Caco-2 (cell line): Measurements from ENCODE around the gene TMEM41A. TPM values are rescaled to one million over a fixed set of nuclear protein-coding genes. Genes with fewer than 3 reads are reported as not detected.

Experiments
- BruUV-seq: library from RNA; stranded (reverse); fragments of 400-500 nt; replicated peaks from 2 replicates; lab custom pipeline; 2021; lab: Mats Ljungman, UMichigan
- CTCF ChIA-PET: fragments of 300-600 bp; sonication (Branson Sonifier 250); formaldehyde crosslinking; loops from one replicate; lab custom pipeline; 2022; ENCODE audit warnings: antibody characterized with exemption; lab: Charles Lee
- POLR2A ChIA-PET: fragments of 300-600 bp; sonication (Branson Sonifier 250); formaldehyde crosslinking; loops from one replicate; lab custom pipeline; 2022; ENCODE audit warnings: antibody characterized with exemption; lab: Charles Lee
- DNase-seq, 2 experiments: peaks; one replicate each; pipeline versions ENCODE4 v3.0.0 to v3.0.0-alpha.2; 2020 to 2022
- H3K27me3 ChIP-seq: replicated peaks from 2 replicates; pipeline ENCODE4 v1.6.0; 2011; ENCODE audit warnings: low read length; ENCODE audit not compliant: control insufficient read depth, insufficient read depth
- H3K36me3 ChIP-seq: 2 replicates; pipeline ENCODE4 v1.5.1; 2011; ENCODE audit warnings: low read length; ENCODE audit not compliant: control insufficient read depth, insufficient read depth
- H3K4me1 ChIP-seq: fragments of 250-450 bp; sonication (Bioruptor Pico); 2 replicates; pipeline ENCODE4 v1.5.1; 2020; ENCODE audit warnings: mild to moderate bottlenecking
- H3K4me3 ChIP-seq: 2 replicates; pipeline ENCODE4 v1.5.1; 2011; ENCODE audit warnings: low read depth, mild to moderate bottlenecking, control low read depth, low read length
- H3K9me3 ChIP-seq: fragments of 250-450 bp; sonication (Bioruptor Pico); 2 replicates; pipeline ENCODE4 v1.5.1; 2020; ENCODE audit warnings: mild to moderate bottlenecking, moderate library complexity
- H3K27ac Mint-ChIP-seq: one replicate; pipeline ENCODE4 v1.8.0; 2022; ENCODE audit warnings: mixed read lengths; ENCODE audit not compliant: unreplicated experiment
- H3K27me3 Mint-ChIP-seq: one replicate; pipeline ENCODE4 v1.8.0; 2022; ENCODE audit warnings: mixed read lengths; ENCODE audit not compliant: insufficient read depth, unreplicated experiment
- H3K36me3 Mint-ChIP-seq: one replicate; pipeline ENCODE4 v1.8.0; 2022; ENCODE audit warnings: mild to moderate bottlenecking, mixed read lengths; ENCODE audit not compliant: insufficient read depth, unreplicated experiment
- H3K4me1 Mint-ChIP-seq: one replicate; pipeline ENCODE4 v1.8.0; 2022; ENCODE audit warnings: low read depth, mixed read lengths; ENCODE audit not compliant: unreplicated experiment
- H3K4me3 Mint-ChIP-seq: one replicate; pipeline ENCODE4 v1.8.0; 2022; ENCODE audit warnings: mild to moderate bottlenecking, moderate library complexity, mixed read lengths; ENCODE audit not compliant: unreplicated experiment
- H3K9me3 Mint-ChIP-seq: one replicate; pipeline ENCODE4 v1.8.0; 2022; ENCODE audit warnings: mixed read lengths; ENCODE audit not compliant: unreplicated experiment
- CTCF ChIP-seq, 2 experiments: fragments of 200-600 bp in 1 of 2; IDR thresholded peaks; 1 replicate in 1 of 2; 2 replicates in 1 of 2; pipeline versions ENCODE4 v1.5.1 to v1.8.0; 2011 to 2022; ENCODE audit warnings: antibody characterized with exemption in 1 of 2, control low read depth in 1 of 2, inconsistent platforms in 1 of 2, low read depth in 1 of 2, low read length in 1 of 2, mild to moderate bottlenecking in 1 of 2, moderate library complexity in 1 of 2; ENCODE audit not compliant: insufficient read depth in 1 of 2, severe bottlenecking in 1 of 2, unreplicated experiment in 1 of 2
- intact Hi-C: fragments of 100-400 bp; cut with micrococcal nuclease; formaldehyde crosslinking; loops from one replicate; pipeline ENCODE4 v1.10.0; 2022; ENCODE audit not compliant: unreplicated experiment
- total RNA-seq: library from RNA; stranded (reverse); gene quantifications from 2 replicates; pipeline ENCODE4 v1.2.3, GENCODE V29; 2022

Gene TMEM41A
- total RNA-seq, 1 experiment from 2014 or later, result 39.4 TPM

- intact Hi-C loops, result no loop called here
- TF ChIP-seq CTCF (IDR thresholded peaks at IDR 0.05; ENCODE audit: insufficient read depth in 1 of 2, low read depth in 1 of 2, low read length in 1 of 2, severe bottlenecking in 1 of 2, unreplicated experiment in 1 of 2), result no peak
- no peaks in the 10 kb centered on the region for H3K27me3 Mint-ChIP-seq
- no peaks in the 10 kb centered on the region for H3K9me3 ChIP-seq
- no peak overlapping the region for H3K27ac Mint-ChIP-seq
- H3K36me3 Mint-ChIP-seq, result peaks cover 10% of the 10 kb centered on the region
- no peak overlapping the region for H3K4me3 Mint-ChIP-seq
- H3K36me3 ChIP-seq, result no peaks in the 10 kb centered on the region
- H3K4me1 Mint-ChIP-seq, result no peaks in the 10 kb centered on the region
- BruUV-seq, result no TSS peak
- H3K4me1 ChIP-seq, result peaks cover 7% of the 10 kb centered on the region
- POLR2A ChIA-PET, result interaction anchor here (0.6 kb wide), 1 partner anchor 49 kb away, joined by 5 read pairs; no protein-coding TSS in a partner anchor
- no peaks in the 10 kb centered on the region for H3K9me3 Mint-ChIP-seq
- no peak overlapping the region for H3K4me3 ChIP-seq
- no peaks in the 10 kb centered on the region for H3K27me3 ChIP-seq
- no peak for DNase-seq
- CTCF ChIA-PET, result no interaction called here
Observed at GRCh38 chr3:185502987-185503386, 4.2 kb upstream of the TMEM41A start.

- Histone ChIP-seq H3K9me3 (no peaks in the 10 kb centered on the region), H3K36me3 (no peaks in the 10 kb centered on the region; the same call in none of the 2 replicates), H3K4me3 (no peak overlapping the region), H3K4me1 (peaks cover 23% of the 10 kb centered on the region), H3K27me3 (no peaks in the 10 kb centered on the region)
- intact Hi-C loops, result no loop called here
- DNase-seq, result no peak
- no peak overlapping the region for H3K4me3 Mint-ChIP-seq
- no peaks in the 10 kb centered on the region for H3K27me3 Mint-ChIP-seq
- no peaks in the 10 kb centered on the region for H3K9me3 Mint-ChIP-seq
- H3K36me3 Mint-ChIP-seq, result peaks cover 75% of the 10 kb centered on the region
- POLR2A ChIA-PET, result no interaction called here
- peaks cover 22% of the 10 kb centered on the region for H3K4me1 Mint-ChIP-seq
- CTCF ChIA-PET, result no interaction called here
- BruUV-seq, result no TSS peak
- peak overlapping the region; percentile 10 for H3K27ac Mint-ChIP-seq
- no peak for TF ChIP-seq CTCF (IDR thresholded peaks at IDR 0.05; ENCODE audit: insufficient read depth in 1 of 2, low read depth in 1 of 2, low read length in 1 of 2, severe bottlenecking in 1 of 2, unreplicated experiment in 1 of 2)
Observed at GRCh38 chr3:185490241-185490640, 8.6 kb downstream of the TMEM41A start.

- CTCF ChIA-PET, result interaction anchor here (0.6 kb wide), 1 partner anchor 65 kb away, joined by 4 read pairs; no protein-coding TSS in a partner anchor
- DNase-seq, result peak; percentile 85 to 87
- Mint-ChIP-seq H3K27me3 (no peaks in the 10 kb centered on the region), H3K9me3 (no peaks in the 10 kb centered on the region), H3K27ac (peak overlapping the region; percentile 69), H3K36me3 (peaks cover 68% of the 10 kb centered on the region), H3K4me1 (peaks cover 22% of the 10 kb centered on the region), H3K4me3 (peak overlapping the region; percentile 22)
- peaks cover 23% of the 10 kb centered on the region for H3K4me1 ChIP-seq
- H3K36me3 ChIP-seq, result no peaks in the 10 kb centered on the region; the same call in 1 of the 2 replicates
- no TSS peak for BruUV-seq
- POLR2A ChIA-PET, result interaction anchor here (1.2 kb wide), 1 partner anchor 10 kb away, joined by 3 read pairs; the partner anchor contains the start of gene TMEM41A
- intact Hi-C loops, result loop anchor here (1.0 kb wide), 1 partner anchor 10 kb away; the partner anchor contains the start of gene TMEM41A
- H3K27me3 ChIP-seq, result no peaks in the 10 kb centered on the region
- TF ChIP-seq CTCF (IDR thresholded peaks at IDR 0.05; ENCODE audit: insufficient read depth in 1 of 2, low read depth in 1 of 2, low read length in 1 of 2, severe bottlenecking in 1 of 2, unreplicated experiment in 1 of 2), result no peak
- H3K4me3 ChIP-seq, result no peak overlapping the region
- H3K9me3 ChIP-seq, result no peaks in the 10 kb centered on the region
Observed at GRCh38 chr3:185489462-185489861, 9.4 kb downstream of the TMEM41A start.
